22Rv1 (cell line): ENCODE data around the gene SMCR8.

ENCODE experiments used
- CTCF ChIP-seq: fragments of 450-650 bp; IDR thresholded peaks from 2 replicates; pipeline ENCODE4 v1.5.1; 2017; ENCODE audit warnings: mild to moderate bottlenecking
- ZFX ChIP-seq: fragments of 450-650 bp; IDR thresholded peaks from 2 replicates; pipeline ENCODE4 v1.6.1; 2017; ENCODE audit warnings: antibody characterized with exemption, borderline replicate concordance

DNA sequence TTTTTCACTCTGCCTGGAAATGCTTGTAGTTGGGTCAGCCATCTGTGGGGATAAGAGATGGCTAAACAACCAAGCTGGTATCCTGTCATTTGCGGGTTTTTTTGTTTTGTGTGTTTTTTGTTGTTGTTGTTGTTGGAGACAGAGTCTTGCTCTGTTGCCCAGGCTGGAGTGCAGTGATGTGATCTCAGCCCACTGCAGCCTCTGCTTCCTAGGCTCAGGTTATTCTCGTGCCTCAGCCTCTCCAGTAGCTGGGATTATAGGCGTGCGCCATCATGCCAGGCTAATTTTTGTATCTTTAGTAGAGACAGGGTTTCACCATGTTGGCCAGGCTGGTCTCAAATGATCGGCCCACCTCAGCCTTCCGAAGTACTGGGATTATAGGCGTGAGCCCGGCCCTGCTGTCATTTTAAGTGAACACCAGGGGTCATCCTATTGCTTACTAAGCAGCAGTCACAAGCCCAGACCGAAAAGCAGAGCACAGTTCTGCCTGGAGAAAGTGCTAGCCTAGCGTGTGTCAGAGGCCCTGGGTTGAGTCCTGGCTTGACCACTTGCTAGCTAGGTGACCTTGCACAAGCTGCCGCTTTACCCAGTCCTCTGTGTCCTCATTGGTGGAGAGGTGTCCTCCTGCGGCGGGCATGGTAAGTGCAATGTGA lies 4.6 kb downstream of the SMCR8 start:
- TF ChIP-seq CTCF = no peak; the same call in 1 of the 2 replicates
- no peak for TF ChIP-seq ZFX
